ENCODE data around the gene CAMK2D. TPM values are rescaled to one million over a fixed set of nuclear protein-coding genes. Genes with fewer than 3 reads are reported as not detected.

Gene CAMK2D
- total and polyA plus RNA-seq, 4 donors: 10.1 to 31.0 (median 25.6) TPM

GRCh38 chr4:113697429-113697828 is 64.1 kb downstream of the CAMK2D start:
- H3K4me1 ChIP-seq (ENCODE audit: control insufficient read depth in 4 of 4, insufficient read depth in 4 of 4, low read length in 3 of 4): peaks cover 3 to 9% (median 4%) of the 10 kb centered on the region in 4 donors
- no peaks in the 10 kb centered on the region for H3K36me3 ChIP-seq (ENCODE audit: control insufficient read depth in 4 of 4, insufficient read depth in 3 of 4, low read depth in 1 of 4, low read length in 3 of 4)
- H3K9ac ChIP-seq (ENCODE audit: low read depth in 1 of 2, low read length in 2 of 2): no peak overlapping the region
- no peak overlapping the region for H3K27ac ChIP-seq (ENCODE audit: low read depth in 1 of 2, low read length in 2 of 2)
- 92% methylated on average over 2 of the region's 2 CpGs for WGBS
- no peak overlapping the region for H3K4me3 ChIP-seq (ENCODE audit: low read depth in 1 of 3, low read length in 3 of 3)
- no peak for DNase-seq (ENCODE audit: low spot score)
- H3K9me3 ChIP-seq (ENCODE audit: control insufficient read depth in 4 of 4, low read length in 3 of 4): no peaks in the 10 kb centered on the region
- TF ChIP-seq ATF3 (IDR thresholded peaks at IDR 0.05) (no peak), NR2F2 (IDR thresholded peaks at IDR 0.05) (no peak), FOXA2 (IDR thresholded peaks at IDR 0.05) (no peak), RXRA (IDR thresholded peaks at IDR 0.05) (no peak), JUND (IDR thresholded peaks at IDR 0.05) (no peak), GABPA (IDR thresholded peaks at IDR 0.05 in 1 of 2, conservative IDR thresholded peaks at IDR 0.05 in 1 of 2) (no peak), TAF1 (conservative IDR thresholded peaks at IDR 0.05) (no peak), HNF4A (conservative IDR thresholded peaks at IDR 0.05) (no peak), FOXA1 (IDR thresholded peaks at IDR 0.05) (no peak), SP1 (IDR thresholded peaks at IDR 0.05) (no peak), HNF4G (IDR thresholded peaks at IDR 0.05) (no peak), RAD21 (IDR thresholded peaks at IDR 0.05) (no peak), MAX (IDR thresholded peaks at IDR 0.05) (no peak), REST (IDR thresholded peaks at IDR 0.05) (no peak), EGR1 (IDR thresholded peaks at IDR 0.05; ENCODE audit: low read depth in 2 of 2) (no peak)
- TF ChIP-seq, protein P1, sequence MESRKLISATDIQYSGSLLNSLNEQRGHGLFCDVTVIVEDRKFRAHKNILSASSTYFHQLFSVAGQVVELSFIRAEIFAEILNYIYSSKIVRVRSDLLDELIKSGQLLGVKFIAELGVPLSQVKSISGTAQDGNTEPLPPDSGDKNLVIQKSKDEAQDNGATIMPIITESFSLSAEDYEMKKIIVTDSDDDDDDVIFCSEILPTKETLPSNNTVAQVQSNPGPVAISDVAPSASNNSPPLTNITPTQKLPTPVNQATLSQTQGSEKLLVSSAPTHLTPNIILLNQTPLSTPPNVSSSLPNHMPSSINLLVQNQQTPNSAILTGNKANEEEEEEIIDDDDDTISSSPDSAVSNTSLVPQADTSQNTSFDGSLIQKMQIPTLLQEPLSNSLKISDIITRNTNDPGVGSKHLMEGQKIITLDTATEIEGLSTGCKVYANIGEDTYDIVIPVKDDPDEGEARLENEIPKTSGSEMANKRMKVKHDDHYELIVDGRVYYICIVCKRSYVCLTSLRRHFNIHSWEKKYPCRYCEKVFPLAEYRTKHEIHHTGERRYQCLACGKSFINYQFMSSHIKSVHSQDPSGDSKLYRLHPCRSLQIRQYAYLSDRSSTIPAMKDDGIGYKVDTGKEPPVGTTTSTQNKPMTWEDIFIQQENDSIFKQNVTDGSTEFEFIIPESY (IDR thresholded peaks at IDR 0.05): no peak
- TF ChIP-seq, protein P2, sequence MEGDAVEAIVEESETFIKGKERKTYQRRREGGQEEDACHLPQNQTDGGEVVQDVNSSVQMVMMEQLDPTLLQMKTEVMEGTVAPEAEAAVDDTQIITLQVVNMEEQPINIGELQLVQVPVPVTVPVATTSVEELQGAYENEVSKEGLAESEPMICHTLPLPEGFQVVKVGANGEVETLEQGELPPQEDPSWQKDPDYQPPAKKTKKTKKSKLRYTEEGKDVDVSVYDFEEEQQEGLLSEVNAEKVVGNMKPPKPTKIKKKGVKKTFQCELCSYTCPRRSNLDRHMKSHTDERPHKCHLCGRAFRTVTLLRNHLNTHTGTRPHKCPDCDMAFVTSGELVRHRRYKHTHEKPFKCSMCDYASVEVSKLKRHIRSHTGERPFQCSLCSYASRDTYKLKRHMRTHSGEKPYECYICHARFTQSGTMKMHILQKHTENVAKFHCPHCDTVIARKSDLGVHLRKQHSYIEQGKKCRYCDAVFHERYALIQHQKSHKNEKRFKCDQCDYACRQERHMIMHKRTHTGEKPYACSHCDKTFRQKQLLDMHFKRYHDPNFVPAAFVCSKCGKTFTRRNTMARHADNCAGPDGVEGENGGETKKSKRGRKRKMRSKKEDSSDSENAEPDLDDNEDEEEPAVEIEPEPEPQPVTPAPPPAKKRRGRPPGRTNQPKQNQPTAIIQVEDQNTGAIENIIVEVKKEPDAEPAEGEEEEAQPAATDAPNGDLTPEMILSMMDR (IDR thresholded peaks at IDR 0.05; ENCODE audit: low read depth, low read length, missing input control): no peak
- no peaks in the 10 kb centered on the region for H3K27me3 ChIP-seq (ENCODE audit: control insufficient read depth in 4 of 4, insufficient read depth in 4 of 4, low read length in 3 of 4)
